ENCODE data around the gene FBF1.

DNA sequence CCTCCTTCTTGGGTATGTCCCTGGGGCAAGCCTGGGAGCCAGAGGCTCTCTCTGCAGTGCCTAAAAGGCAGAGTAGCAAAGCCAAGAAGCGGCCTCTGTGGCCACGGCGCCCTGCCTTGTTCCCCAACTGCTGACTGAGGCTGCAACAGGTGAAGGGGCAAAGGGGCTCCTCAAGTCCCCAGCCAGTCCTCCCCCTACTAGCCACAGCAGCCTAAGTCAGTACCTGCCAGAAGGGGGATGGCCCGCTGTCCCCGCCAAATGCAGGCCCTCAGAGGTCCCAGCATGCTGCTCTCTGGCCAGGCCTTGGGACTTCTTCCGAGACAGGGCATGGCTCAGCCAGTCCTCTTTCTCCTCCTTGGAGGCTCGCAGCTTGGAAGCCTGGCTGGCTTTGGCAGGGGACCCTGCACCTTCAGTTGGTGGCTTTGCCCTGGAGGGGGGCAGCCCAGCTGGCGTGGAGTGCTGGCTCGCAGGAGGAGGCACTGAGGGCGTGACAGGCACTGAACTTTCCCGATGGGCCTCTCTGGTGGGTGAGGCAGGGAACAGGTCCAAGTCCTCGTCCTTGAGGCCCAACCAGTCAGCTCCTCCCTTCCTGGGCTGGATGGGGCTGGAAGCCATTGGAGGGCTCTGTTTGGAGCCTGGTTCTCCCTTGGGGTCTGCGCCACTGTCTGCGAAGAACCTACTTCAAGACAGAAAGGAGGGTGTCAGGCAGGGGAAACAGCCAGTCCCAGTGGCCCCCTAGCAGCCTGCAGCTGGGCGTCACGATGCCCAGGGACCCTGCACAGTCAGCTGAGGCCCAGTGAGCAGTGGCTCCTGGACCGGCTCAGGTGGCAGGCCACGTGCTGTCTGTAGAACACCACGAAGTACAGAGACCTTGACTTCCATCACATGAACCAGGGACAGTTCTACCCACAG is 17.6 kb downstream of the FBF1 start:
- TF ChIP-seq, protein P1, sequence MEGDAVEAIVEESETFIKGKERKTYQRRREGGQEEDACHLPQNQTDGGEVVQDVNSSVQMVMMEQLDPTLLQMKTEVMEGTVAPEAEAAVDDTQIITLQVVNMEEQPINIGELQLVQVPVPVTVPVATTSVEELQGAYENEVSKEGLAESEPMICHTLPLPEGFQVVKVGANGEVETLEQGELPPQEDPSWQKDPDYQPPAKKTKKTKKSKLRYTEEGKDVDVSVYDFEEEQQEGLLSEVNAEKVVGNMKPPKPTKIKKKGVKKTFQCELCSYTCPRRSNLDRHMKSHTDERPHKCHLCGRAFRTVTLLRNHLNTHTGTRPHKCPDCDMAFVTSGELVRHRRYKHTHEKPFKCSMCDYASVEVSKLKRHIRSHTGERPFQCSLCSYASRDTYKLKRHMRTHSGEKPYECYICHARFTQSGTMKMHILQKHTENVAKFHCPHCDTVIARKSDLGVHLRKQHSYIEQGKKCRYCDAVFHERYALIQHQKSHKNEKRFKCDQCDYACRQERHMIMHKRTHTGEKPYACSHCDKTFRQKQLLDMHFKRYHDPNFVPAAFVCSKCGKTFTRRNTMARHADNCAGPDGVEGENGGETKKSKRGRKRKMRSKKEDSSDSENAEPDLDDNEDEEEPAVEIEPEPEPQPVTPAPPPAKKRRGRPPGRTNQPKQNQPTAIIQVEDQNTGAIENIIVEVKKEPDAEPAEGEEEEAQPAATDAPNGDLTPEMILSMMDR (IDR thresholded peaks at IDR 0.05) = no peak
- TF ChIP-seq POLR2A (IDR thresholded peaks at IDR 0.05) = no peak

All from thyroid gland (tissue), 4 donors.